SK-N-SH treated with all-trans-retinoic acid at 6 μM for 48 hours (cell line): ENCODE data around the gene UGT2B7.
A peak's percentile ranks its signal among the peaks of the same experiment; 100 is the strongest.

ENCODE experiments used
- ATAC-seq: fragments of 200-7000 bp; cut with Tn5 transposase; 3 replicates; pipeline ENCODE4 v1.9.1; 2020; ENCODE audit warnings: mild to moderate bottlenecking, moderate library complexity
- ARNTL ChIP-seq: fragments of 450-650 bp; formaldehyde crosslinking; IDR thresholded peaks from 2 replicates; pipeline ENCODE4 v1.5.0; 2020; ENCODE audit warnings: low read depth, mild to moderate bottlenecking, moderate library complexity, borderline replicate concordance
- BACH2 ChIP-seq: fragments of 250-450 bp; sonication (Bioruptor Pico); IDR thresholded peaks from 2 replicates; pipeline ENCODE4 v1.9.0; 2021; ENCODE audit warnings: mild to moderate bottlenecking, borderline replicate concordance
- CREB5 ChIP-seq: fragments of 250-450 bp; sonication (Bioruptor Pico); IDR thresholded peaks from 2 replicates; pipeline ENCODE4 v1.5.1; 2020; ENCODE audit warnings: low read depth, mild to moderate bottlenecking, moderate library complexity
- CSRNP3 ChIP-seq: fragments of 250-450 bp; sonication (Bioruptor Pico); IDR thresholded peaks from 2 replicates; pipeline ENCODE4 v1.5.1; 2021; ENCODE audit warnings: mild to moderate bottlenecking, moderate library complexity
- ESRRG ChIP-seq: fragments of 250-450 bp; sonication (Bioruptor Pico); IDR thresholded peaks from 2 replicates; pipeline ENCODE4 v1.6.1; 2021; ENCODE audit warnings: mild to moderate bottlenecking
- GLIS3 ChIP-seq: fragments of 250-450 bp; sonication (Bioruptor Pico); IDR thresholded peaks from 2 replicates; pipeline ENCODE4 v1.5.0; 2020; ENCODE audit warnings: mild to moderate bottlenecking, moderate library complexity
- ISL1 ChIP-seq: fragments of 250-450 bp; sonication (Bioruptor Pico); IDR thresholded peaks from 2 replicates; pipeline ENCODE4 v2.1.2; 2022; ENCODE audit warnings: mild to moderate bottlenecking, moderate library complexity
- OSR1 ChIP-seq: fragments of 250-450 bp; sonication (Bioruptor Pico); IDR thresholded peaks from 2 replicates; pipeline ENCODE4 v1.8.0; 2022; ENCODE audit warnings: moderate library complexity, mild to moderate bottlenecking, inconsistent platforms
- PATZ1 ChIP-seq: fragments of 250-450 bp; sonication (Bioruptor Pico); IDR thresholded peaks from 2 replicates; pipeline ENCODE4 v1.8.0; 2020; ENCODE audit warnings: mild to moderate bottlenecking, moderate library complexity, borderline replicate concordance
- POU6F1 ChIP-seq: fragments of 250-450 bp; sonication (Bioruptor Pico); IDR thresholded peaks from 2 replicates; pipeline ENCODE4 v1.8.0; 2021; ENCODE audit warnings: low read depth, mild to moderate bottlenecking, moderate library complexity, borderline replicate concordance
- PPARA ChIP-seq: fragments of 250-450 bp; sonication (Bioruptor Pico); IDR thresholded peaks from 2 replicates; pipeline ENCODE4 v1.5.0; 2020; ENCODE audit warnings: mild to moderate bottlenecking, borderline replicate concordance
- RARB ChIP-seq: fragments of 250-450 bp; sonication (Bioruptor Pico); IDR thresholded peaks from 2 replicates; pipeline ENCODE4 v1.8.0; 2021; ENCODE audit warnings: mild to moderate bottlenecking, moderate library complexity
- SNAI2 ChIP-seq: fragments of 250-450 bp; sonication (Bioruptor Pico); IDR thresholded peaks from 2 replicates; pipeline ENCODE4 v1.5.0; 2020; ENCODE audit warnings: mild to moderate bottlenecking, moderate library complexity
- TCF4 ChIP-seq: fragments of 250-450 bp; sonication (Bioruptor Pico); IDR thresholded peaks from 2 replicates; pipeline ENCODE4 v1.8.0; 2021; ENCODE audit warnings: mild to moderate bottlenecking, moderate library complexity, borderline replicate concordance
- TOX ChIP-seq: fragments of 250-450 bp; sonication (Bioruptor Pico); IDR thresholded peaks from 2 replicates; pipeline ENCODE4 v1.8.0; 2021; ENCODE audit warnings: mild to moderate bottlenecking, moderate library complexity, borderline replicate concordance
- TSHZ2 ChIP-seq: fragments of 250-450 bp; sonication (Bioruptor Pico); IDR thresholded peaks from 2 replicates; pipeline ENCODE4 v1.5.0; 2020; ENCODE audit warnings: mild to moderate bottlenecking, moderate library complexity
- ZC3H10 ChIP-seq: fragments of 250-450 bp; sonication (Bioruptor Pico); IDR thresholded peaks from 2 replicates; pipeline ENCODE4 v1.5.1; 2021; ENCODE audit warnings: mild to moderate bottlenecking, moderate library complexity
- ZFP30 ChIP-seq: fragments of 450-650 bp; formaldehyde crosslinking; IDR thresholded peaks from 2 replicates; pipeline ENCODE4 v1.5.0; 2022; ENCODE audit warnings: mild to moderate bottlenecking, moderate library complexity
- ZNF565 ChIP-seq: fragments of 450-650 bp; formaldehyde crosslinking; conservative IDR thresholded peaks from 2 replicates; pipeline ENCODE4 v1.5.0; 2020; ENCODE audit warnings: low read depth, mild to moderate bottlenecking, moderate library complexity
- ZNF70 ChIP-seq: fragments of 450-650 bp; formaldehyde crosslinking; IDR thresholded peaks from 2 replicates; pipeline ENCODE4 v1.5.0; 2020; ENCODE audit warnings: mild to moderate bottlenecking, moderate library complexity
- ZNF8 ChIP-seq: fragments of 450-650 bp; formaldehyde crosslinking; IDR thresholded peaks from 2 replicates; pipeline ENCODE4 v1.5.0; 2020; ENCODE audit warnings: mild to moderate bottlenecking, moderate library complexity

The UGT2B7 gene

GRCh38 chr4:69056921-69057550 is 39.2 kb upstream of the UGT2B7 start:
- no peak for ATAC-seq
- TF ChIP-seq GLIS3 (no peak), CREB5 (CRISPR knock-in tag) (no peak), BACH2 (no peak), CSRNP3 (CRISPR knock-in tag) (no peak), OSR1 (no peak), SNAI2 (no peak), TOX (CRISPR knock-in tag) (no peak), TCF4 (CRISPR knock-in tag) (no peak)

GRCh38 chr4:69057620-69058409 is 38.5 kb upstream of the UGT2B7 start:
- ATAC-seq = peak; percentile 57
- TF ChIP-seq PATZ1 (CRISPR knock-in tag) (no peak), OSR1 (no peak), TOX (CRISPR knock-in tag) (no peak), GLIS3 (no peak), ISL1 (CRISPR knock-in tag) (no peak), ZC3H10 (CRISPR knock-in tag) (no peak), RARB (no peak), CSRNP3 (CRISPR knock-in tag) (no peak), ARNTL (no peak), BACH2 (no peak), ZNF8 (CRISPR knock-in tag) (no peak), ZNF70 (no peak), ESRRG (CRISPR knock-in tag) (no peak), SNAI2 (no peak), TSHZ2 (CRISPR knock-in tag) (no peak), PPARA (CRISPR knock-in tag) (no peak), POU6F1 (CRISPR knock-in tag) (no peak), ZNF565 (CRISPR knock-in tag) (no peak), ZFP30 (CRISPR knock-in tag) (no peak)
